GM12878 (cell line): ENCODE results near the gene PRDM1. TPM values are rescaled to one million over a fixed set of nuclear protein-coding genes. Genes with fewer than 3 reads are reported as not detected.

ENCODE experiments used
- ATAC-seq: fragments of 200-7000 bp; cut with Tn5 transposase; 3 replicates; pipeline ENCODE4 v1.9.1; 2020; ENCODE audit warnings: mild to moderate bottlenecking, moderate library complexity
- BruUV-seq: library from RNA; stranded (reverse); fragments of 400-500 nt; replicated peaks from 2 replicates; lab custom pipeline; 2021; lab: Mats Ljungman, UMichigan
- CTCF ChIA-PET: fragments of 300-600 bp; sonication (Branson Sonifier 250); formaldehyde crosslinking; extraction: SDS; loops from one replicate; lab custom pipeline; 2021; ENCODE audit warnings: inconsistent platforms; lab: Yijun Ruan, JAX
- POLR2A ChIA-PET: fragments of 350-600 bp; formaldehyde crosslinking; extraction: SDS; loops from one replicate; lab custom pipeline; 2021; ENCODE audit warnings: inconsistent platforms; lab: Charles Lee
- RAD21 ChIA-PET: fragments of 300-600 bp; sonication (Branson Sonifier 250); formaldehyde crosslinking; loops from one replicate; lab custom pipeline; 2023; ENCODE audit warnings: antibody characterized with exemption; ENCODE audit not compliant: unreplicated experiment; lab: Charles Lee
- SMC1A ChIA-PET: fragments of 300-600 bp; sonication (Branson Sonifier 250); formaldehyde crosslinking; loops from one replicate; lab custom pipeline; 2023; ENCODE audit not compliant: unreplicated experiment, uncharacterized antibody; lab: Charles Lee
- DNase-seq: peaks from one replicate; pipeline ENCODE4 v3.0.0-alpha.2; 2011; ENCODE audit warnings: low read depth, low spot score
- FAIRE-seq: peaks from 3 replicates; lab custom pipeline; 2011; peaks lifted over from hg19 to GRCh38; lab: Jason Lieb, UNC
- H2AFZ ChIP-seq: 2 replicates; pipeline ENCODE4 v1.6.0; 2011; ENCODE audit warnings: low read depth, low read length, control low read depth; ENCODE audit not compliant: control insufficient read depth
- H3K27ac ChIP-seq: 2 replicates; pipeline ENCODE4 v1.5.1; 2011; ENCODE audit warnings: control low read depth; ENCODE audit not compliant: control insufficient read depth, insufficient read depth
- H3K27me3 ChIP-seq, 2 experiments: replicated peaks in 1 of 2; 2 replicates each; pipeline versions ENCODE4 v1.6.0 to v1.6.1; 2011; ENCODE audit warnings: low read length in 1 of 2; ENCODE audit not compliant: control insufficient read depth in 2 of 2, insufficient read depth in 2 of 2
- H3K36me3 ChIP-seq, 2 experiments: 2 replicates each; pipeline ENCODE4 v1.5.1; 2011; ENCODE audit warnings: low read length in 1 of 2; ENCODE audit not compliant: control insufficient read depth in 2 of 2, insufficient read depth in 2 of 2
- H3K4me1 ChIP-seq: 2 replicates; pipeline ENCODE4 v1.6.1; 2011; ENCODE audit warnings: mild to moderate bottlenecking, low read length, moderate library complexity, mixed read lengths; ENCODE audit not compliant: control insufficient read depth, insufficient read depth
- H3K4me2 ChIP-seq: 2 replicates; pipeline ENCODE4 v1.6.0; 2011; ENCODE audit warnings: control low read depth; ENCODE audit not compliant: control insufficient read depth, insufficient read depth
- H3K4me3 ChIP-seq: fragments of 200-600 bp; sonication (generic); 2 replicates; pipeline ENCODE4 v1.5.1; 2016
- H3K79me2 ChIP-seq: 2 replicates; pipeline ENCODE4 v1.6.0; 2011; ENCODE audit warnings: low read length; ENCODE audit not compliant: control insufficient read depth, insufficient read depth
- H3K9ac ChIP-seq: 2 replicates; pipeline ENCODE4 v1.8.0; 2011; ENCODE audit warnings: low read length, control low read depth, mixed read lengths; ENCODE audit not compliant: control insufficient read depth, insufficient read depth
- H3K9me3 ChIP-seq: replicated peaks from 3 replicates; pipeline ENCODE4 v1.5.1; 2011; ENCODE audit warnings: mild to moderate bottlenecking, low read length; ENCODE audit not compliant: control insufficient read depth, insufficient read depth
- H4K20me1 ChIP-seq: 2 replicates; pipeline ENCODE4 v1.6.0; 2011; ENCODE audit not compliant: control insufficient read depth, insufficient read depth
- CBX5 ChIP-seq: sonication (generic); IDR thresholded peaks from 2 replicates; pipeline ENCODE4 v1.6.1; 2016; ENCODE audit warnings: low read depth, moderate library complexity, mild to moderate bottlenecking, inconsistent platforms
- CREM ChIP-seq: IDR thresholded peaks from 2 replicates; pipeline ENCODE4 v1.6.1; 2014; ENCODE audit warnings: antibody characterized with exemption, low read depth
- EP300 ChIP-seq, 2 experiments: fragments of 150-350 bp in 1 of 2; IDR thresholded peaks; 2 replicates each; pipeline ENCODE4 v1.6.1; 2011 to 2012; ENCODE audit warnings: low read depth in 2 of 2, low read length in 2 of 2, borderline replicate concordance in 1 of 2, improper control_type of control experiment in 1 of 2, inconsistent platforms in 1 of 2; ENCODE audit not compliant: control insufficient read depth in 1 of 2
- RAD21 ChIP-seq: IDR thresholded peaks from 2 replicates; pipeline ENCODE4 v1.6.1; 2011; ENCODE audit warnings: mild to moderate bottlenecking, low read depth, low read length, moderate library complexity; ENCODE audit not compliant: insufficient read depth
- SIN3A ChIP-seq: IDR thresholded peaks from 2 replicates; pipeline ENCODE4 v1.6.1; 2012; ENCODE audit warnings: low read depth, low read length, improper control_type of control experiment
- SMAD5 ChIP-seq: IDR thresholded peaks from 2 replicates; pipeline ENCODE4 v1.6.1; 2016; ENCODE audit warnings: antibody characterized with exemption, low read depth
- SP1 ChIP-seq: IDR thresholded peaks from one replicate; pipeline ENCODE4 v1.6.1; 2011; ENCODE audit warnings: low read depth, low read length
- TARDBP ChIP-seq: IDR thresholded peaks from 2 replicates; pipeline ENCODE4 v1.6.1; 2016; ENCODE audit warnings: borderline replicate concordance
- ZNF622 ChIP-seq: fragments of 450-650 bp; IDR thresholded peaks from 2 replicates; pipeline ENCODE4 v1.6.1; 2017; ENCODE audit warnings: mild to moderate bottlenecking, inconsistent platforms
- ZZZ3 ChIP-seq: IDR thresholded peaks from 2 replicates; pipeline ENCODE4 v1.6.1; 2011; ENCODE audit warnings: low read depth; ENCODE audit not compliant: control insufficient read depth, insufficient read length
- WGBS: methylation state at CpG from one replicate; pipeline ENCODE4 v1.1.6; 2016; ENCODE audit warnings: low lambda C conversion rate; ENCODE audit not compliant: insufficient replicate concordance, insufficient coverage; ENCODE audit errors: missing lambda C conversion rate; 5-methylcytosine and 5-hydroxymethylcytosine counted together
- in situ Hi-C: fragments of 300-500 bp; cut with MboI; formaldehyde crosslinking; loops from 9 replicates; pipeline ENCODE4 v1.14.3; 2018; ENCODE audit warnings: mixed read lengths
- intact Hi-C: fragments of 100-400 bp; cut with micrococcal nuclease; formaldehyde crosslinking; loops from one replicate; pipeline ENCODE4 v1.14.2; 2022; ENCODE audit not compliant: unreplicated experiment
- polyA plus RNA-seq, 11 experiments: library from polyadenylated mRNA; depleted of rRNA in 4 of 11; unstranded in 6 of 11; stranded (reverse) in 5 of 11; fragments of >200 nt; fragmentation: Nextera tagmentation in 4 of 11; fragmentation: Illumina TruSeq in 1 of 11; extraction: Ambion mirVana in 4 of 11; extraction: Trizol in 1 of 11; gene quantifications; 1 replicate in 1 of 11; 2 replicates in 10 of 11; pipeline versions ENCODE4 v1.2.1 to v1.2.3, GENCODE V29; 2011 to 2016; ENCODE audit warnings: inconsistent platforms in 2 of 11, missing spikeins in 2 of 11, low read depth in 1 of 11
- total RNA-seq, 4 experiments: library from RNA; depleted of rRNA in 3 of 4; stranded (reverse); fragments of >200 nt in 3 of 4; fragmentation: Illumina TruSeq in 1 of 4; extraction: Trizol in 1 of 4; gene quantifications; 2 replicates each; pipeline versions ENCODE4 v1.2.1 to v1.2.3, GENCODE V29; 2013 to 2021
- TF ChIP-seq, protein P1 (sequence below): fragments of 450-650 bp; IDR thresholded peaks from 2 replicates; pipeline ENCODE4 v1.6.1; 2017; ENCODE audit warnings: mild to moderate bottlenecking, low read depth, inconsistent platforms; ENCODE audit not compliant: poor library complexity, severe bottlenecking
- TF ChIP-seq, protein P2 (sequence below): fragments of 450-650 bp; formaldehyde crosslinking; IDR thresholded peaks from 2 replicates; pipeline ENCODE4 v1.4.0; 2020; ENCODE audit warnings: mild to moderate bottlenecking, moderate library complexity
- TF ChIP-seq, protein P3 (sequence below): fragments of 150-350 bp; IDR thresholded peaks from 2 replicates; pipeline ENCODE4 v1.6.1; 2016; ENCODE audit warnings: low read depth, low read length

The PRDM1 gene
- total and polyA plus RNA-seq, 10 of the 15 experiments (the other 5 are each of a cell fraction or from before 2014, with no cell fraction given) = 1.9 to 15.8 (median 4.1) TPM

DNA sequence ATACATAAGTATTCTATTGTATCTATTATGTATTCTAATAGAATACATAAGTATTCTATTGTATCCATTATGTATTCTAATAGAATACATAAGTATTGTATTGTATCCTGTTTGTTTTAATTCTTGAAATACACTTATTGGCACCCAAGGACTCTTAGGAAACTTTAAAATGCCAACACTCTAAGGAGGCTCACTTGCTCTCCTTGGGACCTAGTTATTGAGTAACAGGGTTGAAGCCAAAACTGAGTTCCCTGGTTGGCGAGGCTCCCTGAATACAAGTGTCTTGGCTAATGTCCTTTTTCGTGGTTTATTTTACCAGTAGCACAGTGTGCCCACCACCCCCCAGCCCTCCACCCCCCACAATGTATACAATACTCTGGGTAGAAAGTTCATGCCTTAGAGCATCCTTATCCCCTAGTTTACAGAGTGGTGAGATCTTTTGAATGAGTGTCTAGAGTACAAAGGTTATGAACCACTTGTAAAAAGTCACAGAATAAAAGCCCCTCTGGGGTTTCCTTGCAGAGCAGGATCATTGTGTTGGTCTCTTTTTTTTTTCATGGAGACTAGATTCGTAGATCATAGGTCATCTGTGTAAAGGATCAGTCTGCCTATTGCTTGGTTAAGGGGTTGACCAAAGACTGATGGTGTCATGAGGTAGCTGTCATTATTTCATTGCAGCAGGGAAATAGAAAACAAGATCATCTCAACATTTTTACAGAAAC is 32.5 kb upstream of the PRDM1 start (continued):
- TF ChIP-seq, protein P1, sequence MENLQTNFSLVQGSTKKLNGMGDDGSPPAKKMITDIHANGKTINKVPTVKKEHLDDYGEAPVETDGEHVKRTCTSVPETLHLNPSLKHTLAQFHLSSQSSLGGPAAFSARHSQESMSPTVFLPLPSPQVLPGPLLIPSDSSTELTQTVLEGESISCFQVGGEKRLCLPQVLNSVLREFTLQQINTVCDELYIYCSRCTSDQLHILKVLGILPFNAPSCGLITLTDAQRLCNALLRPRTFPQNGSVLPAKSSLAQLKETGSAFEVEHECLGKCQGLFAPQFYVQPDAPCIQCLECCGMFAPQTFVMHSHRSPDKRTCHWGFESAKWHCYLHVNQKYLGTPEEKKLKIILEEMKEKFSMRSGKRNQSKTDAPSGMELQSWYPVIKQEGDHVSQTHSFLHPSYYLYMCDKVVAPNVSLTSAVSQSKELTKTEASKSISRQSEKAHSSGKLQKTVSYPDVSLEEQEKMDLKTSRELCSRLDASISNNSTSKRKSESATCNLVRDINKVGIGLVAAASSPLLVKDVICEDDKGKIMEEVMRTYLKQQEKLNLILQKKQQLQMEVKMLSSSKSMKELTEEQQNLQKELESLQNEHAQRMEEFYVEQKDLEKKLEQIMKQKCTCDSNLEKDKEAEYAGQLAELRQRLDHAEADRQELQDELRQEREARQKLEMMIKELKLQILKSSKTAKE = no peak

DNA sequence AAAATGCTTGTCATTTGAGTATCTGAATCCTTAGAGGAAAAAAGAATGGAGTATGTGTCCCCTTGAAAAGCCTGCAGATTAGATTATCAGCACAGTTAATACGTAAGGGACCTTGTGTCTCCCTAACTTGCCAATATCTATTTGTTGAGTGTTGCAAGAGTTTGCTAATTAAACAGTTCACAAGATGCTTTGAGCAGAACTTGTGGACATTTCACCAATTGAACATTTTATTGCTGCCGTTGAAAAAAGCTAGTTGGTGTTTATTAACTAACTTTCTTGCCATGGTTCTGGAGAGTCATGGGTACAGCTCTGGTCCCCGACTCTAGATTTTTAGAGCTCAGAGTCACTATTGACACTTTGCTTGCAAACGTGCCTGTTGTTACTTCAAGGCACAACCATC is 30.6 kb upstream of the PRDM1 start:
- no peak overlapping the region for H3K9ac ChIP-seq
- intact Hi-C loops = no loop called here
- ChIA-PET CTCF (interaction anchor here (0.7 kb wide), 1 partner anchor 18 kb away, joined by 3 read pairs; no protein-coding TSS in a partner anchor), RAD21 (no interaction called here), SMC1A (no interaction called here), POLR2A (interaction anchor here (0.5 kb wide), 1 partner anchor 37 kb away, joined by 3 read pairs; no protein-coding TSS in a partner anchor)
- no peak overlapping the region for H3K4me3 ChIP-seq
- 40% methylated on average over 4 of the region's 4 CpGs for WGBS
- FAIRE-seq (no peak), ATAC-seq (no peak), DNase-seq (no peak)
- no peaks in the 10 kb centered on the region for H3K79me2 ChIP-seq
- H3K27ac ChIP-seq = no peak overlapping the region
- H4K20me1 ChIP-seq = no peaks in the 10 kb centered on the region
- H3K9me3 ChIP-seq = no peaks in the 10 kb centered on the region
- no peaks in the 10 kb centered on the region for H3K36me3 ChIP-seq
- no peaks in the 10 kb centered on the region for H3K4me1 ChIP-seq
- H3K27me3 ChIP-seq = peaks cover 2 to 7% of the 10 kb centered on the region in 2 experiments; a peak in 3 of 4 replicates
- no TSS peak for BruUV-seq
- H2AFZ ChIP-seq = no peak overlapping the region
- in situ Hi-C loops = no loop called here
- no peak overlapping the region for H3K4me2 ChIP-seq
- no peak for TF ChIP-seq TARDBP
- TF ChIP-seq, protein P2, sequence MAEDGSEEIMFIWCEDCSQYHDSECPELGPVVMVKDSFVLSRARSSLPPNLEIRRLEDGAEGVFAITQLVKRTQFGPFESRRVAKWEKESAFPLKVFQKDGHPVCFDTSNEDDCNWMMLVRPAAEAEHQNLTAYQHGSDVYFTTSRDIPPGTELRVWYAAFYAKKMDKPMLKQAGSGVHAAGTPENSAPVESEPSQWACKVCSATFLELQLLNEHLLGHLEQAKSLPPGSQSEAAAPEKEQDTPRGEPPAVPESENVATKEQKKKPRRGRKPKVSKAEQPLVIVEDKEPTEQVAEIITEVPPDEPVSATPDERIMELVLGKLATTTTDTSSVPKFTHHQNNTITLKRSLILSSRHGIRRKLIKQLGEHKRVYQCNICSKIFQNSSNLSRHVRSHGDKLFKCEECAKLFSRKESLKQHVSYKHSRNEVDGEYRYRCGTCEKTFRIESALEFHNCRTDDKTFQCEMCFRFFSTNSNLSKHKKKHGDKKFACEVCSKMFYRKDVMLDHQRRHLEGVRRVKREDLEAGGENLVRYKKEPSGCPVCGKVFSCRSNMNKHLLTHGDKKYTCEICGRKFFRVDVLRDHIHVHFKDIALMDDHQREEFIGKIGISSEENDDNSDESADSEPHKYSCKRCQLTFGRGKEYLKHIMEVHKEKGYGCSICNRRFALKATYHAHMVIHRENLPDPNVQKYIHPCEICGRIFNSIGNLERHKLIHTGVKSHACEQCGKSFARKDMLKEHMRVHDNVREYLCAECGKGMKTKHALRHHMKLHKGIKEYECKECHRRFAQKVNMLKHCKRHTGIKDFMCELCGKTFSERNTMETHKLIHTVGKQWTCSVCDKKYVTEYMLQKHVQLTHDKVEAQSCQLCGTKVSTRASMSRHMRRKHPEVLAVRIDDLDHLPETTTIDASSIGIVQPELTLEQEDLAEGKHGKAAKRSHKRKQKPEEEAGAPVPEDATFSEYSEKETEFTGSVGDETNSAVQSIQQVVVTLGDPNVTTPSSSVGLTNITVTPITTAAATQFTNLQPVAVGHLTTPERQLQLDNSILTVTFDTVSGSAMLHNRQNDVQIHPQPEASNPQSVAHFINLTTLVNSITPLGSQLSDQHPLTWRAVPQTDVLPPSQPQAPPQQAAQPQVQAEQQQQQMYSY (CRISPR knock-in tag) = no peak
- no peak for TF ChIP-seq ZZZ3
- TF ChIP-seq RAD21 = no peak
- TF ChIP-seq SP1 = no peak
- TF ChIP-seq, protein P3, sequence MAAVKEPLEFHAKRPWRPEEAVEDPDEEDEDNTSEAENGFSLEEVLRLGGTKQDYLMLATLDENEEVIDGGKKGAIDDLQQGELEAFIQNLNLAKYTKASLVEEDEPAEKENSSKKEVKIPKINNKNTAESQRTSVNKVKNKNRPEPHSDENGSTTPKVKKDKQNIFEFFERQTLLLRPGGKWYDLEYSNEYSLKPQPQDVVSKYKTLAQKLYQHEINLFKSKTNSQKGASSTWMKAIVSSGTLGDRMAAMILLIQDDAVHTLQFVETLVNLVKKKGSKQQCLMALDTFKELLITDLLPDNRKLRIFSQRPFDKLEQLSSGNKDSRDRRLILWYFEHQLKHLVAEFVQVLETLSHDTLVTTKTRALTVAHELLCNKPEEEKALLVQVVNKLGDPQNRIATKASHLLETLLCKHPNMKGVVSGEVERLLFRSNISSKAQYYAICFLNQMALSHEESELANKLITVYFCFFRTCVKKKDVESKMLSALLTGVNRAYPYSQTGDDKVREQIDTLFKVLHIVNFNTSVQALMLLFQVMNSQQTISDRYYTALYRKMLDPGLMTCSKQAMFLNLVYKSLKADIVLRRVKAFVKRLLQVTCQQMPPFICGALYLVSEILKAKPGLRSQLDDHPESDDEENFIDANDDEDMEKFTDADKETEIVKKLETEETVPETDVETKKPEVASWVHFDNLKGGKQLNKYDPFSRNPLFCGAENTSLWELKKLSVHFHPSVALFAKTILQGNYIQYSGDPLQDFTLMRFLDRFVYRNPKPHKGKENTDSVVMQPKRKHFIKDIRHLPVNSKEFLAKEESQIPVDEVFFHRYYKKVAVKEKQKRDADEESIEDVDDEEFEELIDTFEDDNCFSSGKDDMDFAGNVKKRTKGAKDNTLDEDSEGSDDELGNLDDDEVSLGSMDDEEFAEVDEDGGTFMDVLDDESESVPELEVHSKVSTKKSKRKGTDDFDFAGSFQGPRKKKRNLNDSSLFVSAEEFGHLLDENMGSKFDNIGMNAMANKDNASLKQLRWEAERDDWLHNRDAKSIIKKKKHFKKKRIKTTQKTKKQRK = no peak
- no peak for TF ChIP-seq SIN3A
- no peak for TF ChIP-seq CREM
- TF ChIP-seq ZNF622 = no peak
- TF ChIP-seq EP300 (IDR thresholded peaks at IDR 0.05; ENCODE audit: borderline replicate concordance in 1 of 2, control insufficient read depth in 1 of 2, low read depth in 2 of 2, low read length in 2 of 2) = no peak
- no peak for TF ChIP-seq CBX5
- no peak for TF ChIP-seq SMAD5
